ENCODE data around the gene LRGUK. TPM values are rescaled to one million over a fixed set of nuclear protein-coding genes. Genes with fewer than 3 reads are reported as not detected.
A peak's percentile ranks its signal among the peaks of the same experiment; 100 is the strongest.

The LRGUK gene
- polyA plus RNA-seq, 3 donors, result 0.41 TPM; not detected in 2

GRCh38 chr7:134180376-134180775 lies 53.2 kb downstream of the LRGUK start:
- Histone ChIP-seq H3K79me2 (ENCODE audit: insufficient read depth, low read length) (no peaks in the 10 kb centered on the region), H3K9me3 (replicated peaks in 1 of 2; ENCODE audit: control insufficient read depth in 1 of 2, insufficient read depth in 1 of 2, low read length in 2 of 2) (no peaks in the 10 kb centered on the region), H3K36me3 (replicated peaks in 1 of 2; ENCODE audit: control insufficient read depth in 1 of 2, insufficient read depth in 2 of 2, low read length in 2 of 2) (no peaks in the 10 kb centered on the region), H3K4me1 (ENCODE audit: control insufficient read depth in 1 of 2, insufficient read depth in 2 of 2, low read length in 2 of 2) (peaks cover 17 to 25% of the 10 kb centered on the region in 2 donors), H3K27ac (ENCODE audit: low read depth in 1 of 2, low read length in 2 of 2) (no peak overlapping the region), H3K27me3 (ENCODE audit: control insufficient read depth in 2 of 2, insufficient read depth in 2 of 2, low read length in 2 of 2) (no peaks in the 10 kb centered on the region), H2AFZ (ENCODE audit: insufficient read depth, low read depth, low read length, poor library complexity, severe bottlenecking) (no peak overlapping the region), H3K4me3 (replicated peaks in 1 of 3; ENCODE audit: low read depth in 2 of 3, low read length in 3 of 3) (no peak overlapping the region), H3K9ac (ENCODE audit: insufficient read depth, low read length, poor library complexity, severe bottlenecking) (no peak overlapping the region), H4K20me1 (ENCODE audit: insufficient read depth, low read length) (no peaks in the 10 kb centered on the region), H3K4me2 (replicated peaks; ENCODE audit: extremely low read depth, low read length, poor library complexity, severe bottlenecking) (no peak overlapping the region)
- WGBS (ENCODE audit: insufficient coverage), result no CpG with 5 or more reads among the region's 1 CpG
- Mint-ChIP-seq H3K4me1 (peaks cover 30% of the 10 kb centered on the region), H3K27ac (no peak overlapping the region), H3K4me3 (no peak overlapping the region), H3K9me3 (no peaks in the 10 kb centered on the region), H3K36me3 (peaks cover 0 to 2% of the 10 kb centered on the region in 2 donors), H3K27me3 (ENCODE audit: low read depth in 3 of 3) (no peaks in the 10 kb centered on the region)
- intact Hi-C loops (cut with micrococcal nuclease), result no loop called here
- peak in 1 of 3 donors; percentile 35 for DNase-seq
- TF ChIP-seq CTCF (IDR thresholded peaks at IDR 0.05), result no peak

- 50% methylated on average over 2 of the region's 3 CpGs for WGBS (ENCODE audit: insufficient coverage)
- Histone ChIP-seq H3K27ac (ENCODE audit: low read depth in 1 of 2, low read length in 2 of 2) (no peak overlapping the region), H4K20me1 (ENCODE audit: insufficient read depth, low read length) (no peaks in the 10 kb centered on the region), H3K9me3 (replicated peaks in 1 of 2; ENCODE audit: control insufficient read depth in 1 of 2, insufficient read depth in 1 of 2, low read length in 2 of 2) (no peaks in the 10 kb centered on the region), H3K79me2 (ENCODE audit: insufficient read depth, low read length) (no peaks in the 10 kb centered on the region), H3K4me3 (replicated peaks in 1 of 3; ENCODE audit: low read depth in 2 of 3, low read length in 3 of 3) (no peak overlapping the region), H3K4me1 (ENCODE audit: control insufficient read depth in 1 of 2, insufficient read depth in 2 of 2, low read length in 2 of 2) (peaks cover 19 to 32% of the 10 kb centered on the region in 2 donors), H3K27me3 (ENCODE audit: control insufficient read depth in 2 of 2, insufficient read depth in 2 of 2, low read length in 2 of 2) (no peaks in the 10 kb centered on the region), H3K4me2 (replicated peaks; ENCODE audit: extremely low read depth, low read length, poor library complexity, severe bottlenecking) (no peak overlapping the region), H3K36me3 (replicated peaks in 1 of 2; ENCODE audit: control insufficient read depth in 1 of 2, insufficient read depth in 2 of 2, low read length in 2 of 2) (no peaks in the 10 kb centered on the region), H3K9ac (ENCODE audit: insufficient read depth, low read length, poor library complexity, severe bottlenecking) (no peak overlapping the region), H2AFZ (ENCODE audit: insufficient read depth, low read depth, low read length, poor library complexity, severe bottlenecking) (no peak overlapping the region)
- H3K4me1 Mint-ChIP-seq, result peaks cover 33% of the 10 kb centered on the region
- H3K36me3 Mint-ChIP-seq, result no peaks in the 10 kb centered on the region
- no peaks in the 10 kb centered on the region for H3K9me3 Mint-ChIP-seq
- intact Hi-C loops (cut with micrococcal nuclease), result no loop called here
- H3K4me3 Mint-ChIP-seq, result no peak overlapping the region
- H3K27me3 Mint-ChIP-seq (ENCODE audit: low read depth in 3 of 3), result no peaks in the 10 kb centered on the region
- no peak for TF ChIP-seq CTCF (IDR thresholded peaks at IDR 0.05)
- no peak overlapping the region for H3K27ac Mint-ChIP-seq
- no peak for DNase-seq
These were observed 54.9 kb downstream of the LRGUK start for GRCh38 chr7:134182078-134182477.

Data from CD14-positive monocyte (primary cell).